ENCODE data around the gene KCNQ1.

Gene KCNQ1

DNA sequence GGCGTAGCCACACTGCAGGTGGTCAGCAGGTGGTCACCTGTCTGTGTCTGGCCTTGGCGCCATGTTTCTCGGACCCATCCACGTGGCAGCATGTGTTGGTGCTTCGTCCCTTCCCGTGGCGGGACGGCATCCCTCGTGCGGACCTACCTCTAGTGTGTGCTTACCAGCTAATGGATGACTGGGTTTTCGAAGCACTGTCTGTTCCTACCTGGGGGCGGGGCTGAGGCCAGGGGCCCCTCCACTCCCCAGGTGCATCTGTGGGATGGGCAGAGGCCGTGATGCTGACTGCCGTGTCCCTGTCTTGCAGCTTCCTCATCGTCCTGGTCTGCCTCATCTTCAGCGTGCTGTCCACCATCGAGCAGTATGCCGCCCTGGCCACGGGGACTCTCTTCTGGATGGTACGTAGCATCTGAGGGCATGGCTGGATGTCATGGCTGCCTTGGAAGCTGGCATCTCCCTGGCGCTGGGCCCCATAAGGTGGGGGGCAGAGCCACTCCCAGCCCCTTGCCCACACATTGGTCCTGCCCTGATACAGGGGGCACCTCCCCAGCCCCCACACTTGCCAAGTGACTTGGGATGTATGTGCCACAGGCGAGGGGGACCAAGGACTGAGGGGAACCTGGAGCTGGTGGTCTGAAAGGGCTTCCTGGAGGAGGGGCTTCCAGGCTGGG is 82.9 kb downstream of the KCNQ1 start:
- DNase-seq: peak; percentile 26

DNA sequence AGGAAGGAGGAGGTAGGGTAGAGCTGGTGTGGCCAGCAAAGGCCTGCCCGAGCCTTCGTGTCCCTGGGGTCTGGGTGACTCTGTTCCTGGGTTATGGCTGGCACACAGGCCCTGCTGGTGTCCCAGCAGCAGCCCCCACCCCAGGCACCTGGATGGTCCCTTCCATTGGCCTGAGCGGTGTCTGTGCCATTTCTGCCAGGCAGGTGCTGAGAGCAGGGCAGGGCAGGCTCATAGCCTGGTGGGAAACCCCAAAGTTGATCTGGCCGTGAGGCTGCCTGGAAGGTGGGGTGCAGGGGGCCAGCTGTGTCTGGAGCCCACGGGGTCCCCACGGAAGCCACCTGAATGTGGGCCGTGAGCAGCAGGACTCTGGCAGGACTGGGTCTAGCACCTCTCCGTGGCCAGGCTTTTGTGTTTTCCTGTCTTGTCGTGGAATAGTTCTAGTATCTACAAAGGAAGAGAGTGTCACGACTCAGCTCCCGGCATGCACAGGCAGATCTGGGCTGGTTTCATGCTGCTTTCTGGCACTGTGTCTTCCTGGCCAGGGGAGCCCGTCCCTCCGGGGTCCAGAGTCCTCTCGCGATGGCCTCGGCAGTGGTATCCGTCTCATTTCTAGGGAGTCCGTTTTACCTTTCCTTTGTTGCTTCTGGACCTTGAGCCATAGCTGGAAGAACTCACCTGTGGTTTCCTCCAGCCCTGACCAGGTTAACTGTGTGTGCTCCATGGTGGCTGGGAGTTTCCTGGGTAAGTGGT is 83.7 kb downstream of the KCNQ1 start:
- peak; percentile 33 for DNase-seq

GRCh38 chr11:2529173-2529572 is 84.4 kb downstream of the KCNQ1 start:
- DNase-seq: peak; percentile 15

DNA sequence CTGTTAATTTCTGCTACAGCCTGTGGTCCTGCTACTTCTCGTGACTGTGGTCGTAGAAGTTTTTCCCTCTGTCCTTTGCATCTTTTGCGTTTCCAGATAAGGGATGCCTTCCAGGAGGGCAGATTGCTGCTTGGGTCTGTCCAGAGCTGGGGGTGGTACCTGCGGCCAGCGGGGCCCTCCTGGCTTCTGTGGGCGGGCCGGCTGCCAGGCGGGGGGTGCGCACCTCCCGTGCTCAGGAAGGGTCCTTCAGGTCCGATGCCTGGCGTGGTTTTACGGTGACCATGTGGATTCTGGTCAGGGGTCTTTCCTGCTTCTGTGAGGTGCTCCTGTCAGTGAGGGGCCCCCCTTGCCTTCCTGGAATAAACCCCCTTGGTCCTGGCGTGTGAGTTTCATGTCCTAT is 84.8 kb downstream of the KCNQ1 start:
- DNase-seq: peak; percentile 21

- peak; percentile 33 for DNase-seq
Observed at GRCh38 chr11:2530131-2530854, 85.5 kb downstream of the KCNQ1 start.

GRCh38 chr11:2530855-2531200 is 86.0 kb downstream of the KCNQ1 start:
- peak; percentile 29 for DNase-seq

- peak; percentile 80 for DNase-seq
Observed at GRCh38 chr11:2531277-2531986, 86.6 kb downstream of the KCNQ1 start.

- peak; percentile 37 for DNase-seq
Observed at GRCh38 chr11:2531987-2532703, 87.3 kb downstream of the KCNQ1 start.

- peak; percentile 90 for DNase-seq
Observed at GRCh38 chr11:2532704-2533586, 88.1 kb downstream of the KCNQ1 start.

GRCh38 chr11:2533587-2534133 is 88.9 kb downstream of the KCNQ1 start:
- DNase-seq: peak; percentile 89

DNA sequence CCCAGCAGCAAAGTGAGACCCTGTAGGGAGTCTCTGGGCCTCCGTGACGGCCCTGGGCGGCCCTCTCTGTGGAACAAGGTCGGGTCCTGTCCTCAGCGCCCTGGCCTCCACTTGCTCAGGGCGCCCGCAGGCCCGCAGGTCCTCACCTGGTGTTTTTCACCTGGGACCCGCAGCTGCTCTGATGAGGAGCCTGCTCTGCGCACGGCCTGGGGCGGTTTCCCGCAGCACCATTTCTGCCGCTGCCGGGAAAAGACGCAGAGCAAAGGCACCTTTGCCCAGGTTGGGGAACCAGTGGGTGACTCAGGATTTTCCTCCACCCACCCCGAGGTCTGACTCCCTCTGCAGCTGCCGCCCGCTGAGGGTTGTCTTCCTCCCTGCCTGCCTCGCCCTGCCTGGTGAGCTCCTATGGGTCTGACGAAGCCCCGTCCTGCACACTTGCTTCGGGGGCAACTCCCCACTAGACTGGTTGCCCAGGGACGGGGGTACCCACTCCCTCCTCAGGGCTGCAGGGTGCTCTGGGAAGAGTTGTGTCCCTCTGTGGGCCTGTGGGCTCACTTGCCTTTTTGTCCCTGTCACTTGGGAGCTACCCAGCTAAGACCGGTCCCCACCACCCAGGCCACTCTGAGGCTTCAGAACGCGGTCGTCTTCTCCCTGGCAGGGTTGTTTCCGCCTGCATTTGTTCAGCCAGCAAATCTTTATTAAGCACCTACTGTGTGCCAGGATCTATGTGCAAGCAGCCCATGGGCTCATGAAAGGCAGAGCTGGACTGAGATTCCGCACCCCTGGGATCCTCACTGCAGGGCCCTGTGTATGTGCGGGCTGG is 89.5 kb downstream of the KCNQ1 start:
- DNase-seq: peak; percentile 33

GRCh38 chr11:2534957-2535672 is 90.3 kb downstream of the KCNQ1 start:
- DNase-seq: peak; percentile 29

GRCh38 chr11:2535673-2536439 is 91.0 kb downstream of the KCNQ1 start:
- DNase-seq: peak; percentile 17

DNA sequence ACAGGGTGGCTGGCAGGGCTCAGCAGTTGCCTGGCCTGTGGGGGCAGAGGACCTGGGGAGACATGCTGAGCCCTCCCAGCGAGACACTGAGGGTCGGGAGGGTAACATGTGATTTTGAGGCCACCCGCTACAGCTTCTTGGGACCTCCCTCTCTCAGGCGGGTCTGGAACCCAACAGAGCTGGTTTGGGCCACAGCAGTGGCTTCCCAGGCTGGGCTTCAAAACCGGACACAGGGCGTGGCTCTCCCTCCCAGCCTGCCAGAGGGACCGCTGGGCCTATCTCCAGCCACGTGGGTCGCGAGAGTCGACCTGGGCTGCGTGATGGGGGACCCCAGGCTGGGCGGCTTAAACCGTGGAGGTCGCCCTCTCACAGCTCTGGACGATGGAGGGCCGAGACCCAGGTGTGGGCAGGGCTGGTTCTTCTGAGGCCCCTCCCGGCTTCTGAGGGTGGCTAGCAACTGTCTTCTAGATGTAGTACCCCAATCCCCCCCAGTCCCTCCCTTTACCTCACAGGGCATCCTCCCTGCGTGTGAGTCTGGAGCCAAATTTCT is 91.7 kb downstream of the KCNQ1 start:
- DNase-seq: peak; percentile 23

GRCh38 chr11:2537010-2537705 is 92.3 kb downstream of the KCNQ1 start:
- DNase-seq: no peak

- DNase-seq: peak; percentile 48
Observed at GRCh38 chr11:2537896-2538724, 93.3 kb downstream of the KCNQ1 start.

GRCh38 chr11:2538951-2539350 is 94.1 kb downstream of the KCNQ1 start:
- DNase-seq: peak; percentile 15

Data from left hindlimb (tissue), 1 donor.